IPS-18a (cell line): Measurements from ENCODE around the gene MRPL21.

ENCODE experiments used
- H3K27ac ChIP-seq: one replicate; pipeline ENCODE4 v1.5.1; 2013; ENCODE audit warnings: low read length
- H3K27me3 ChIP-seq: one replicate; pipeline ENCODE4 v1.6.1; 2013; ENCODE audit warnings: mild to moderate bottlenecking, low read length; ENCODE audit not compliant: control insufficient read depth, insufficient read depth
- H3K36me3 ChIP-seq: one replicate; pipeline ENCODE4 v1.6.1; 2013; ENCODE audit warnings: low read depth, low read length; ENCODE audit not compliant: control insufficient read depth
- H3K4me1 ChIP-seq: one replicate; pipeline ENCODE4 v1.6.1; 2013; ENCODE audit warnings: low read depth, low read length; ENCODE audit not compliant: control insufficient read depth
- H3K4me3 ChIP-seq: one replicate; pipeline ENCODE4 v1.5.1; 2013; ENCODE audit warnings: low read length
- H3K9ac ChIP-seq: one replicate; pipeline ENCODE4 v1.6.1; 2013; ENCODE audit warnings: mild to moderate bottlenecking, low read length, moderate library complexity
- H3K9me3 ChIP-seq: one replicate; pipeline ENCODE4 v1.6.1; 2013; ENCODE audit warnings: low read depth, low read length; ENCODE audit not compliant: control insufficient read depth

MRPL21 gene

DNA sequence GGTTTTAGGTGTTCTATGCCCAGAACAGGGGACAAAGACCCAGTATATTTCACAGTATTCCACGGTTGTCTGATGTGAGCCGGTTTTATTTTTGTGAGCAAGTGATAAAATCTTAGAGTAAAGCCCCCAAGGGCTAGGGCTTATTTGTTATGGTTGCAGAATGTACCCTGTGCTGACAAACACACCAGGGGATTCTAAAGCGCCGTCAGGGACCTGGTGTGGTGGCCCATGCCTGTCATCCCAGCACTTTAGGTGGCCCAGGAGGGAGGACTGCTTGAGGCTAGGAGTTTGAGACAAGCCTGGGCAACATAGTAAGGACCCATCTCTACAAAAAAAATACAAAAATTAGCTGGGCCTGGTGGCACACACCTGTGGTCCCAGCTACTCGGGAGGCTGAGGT lies 22.8 kb downstream of the MRPL21 start:
- Histone ChIP-seq H3K4me3 (no peak overlapping the region), H3K4me1 (peaks cover 4% of the 10 kb centered on the region), H3K27ac (no peak overlapping the region), H3K9ac (no peak overlapping the region), H3K27me3 (no peaks in the 10 kb centered on the region), H3K36me3 (no peaks in the 10 kb centered on the region), H3K9me3 (no peaks in the 10 kb centered on the region)

DNA sequence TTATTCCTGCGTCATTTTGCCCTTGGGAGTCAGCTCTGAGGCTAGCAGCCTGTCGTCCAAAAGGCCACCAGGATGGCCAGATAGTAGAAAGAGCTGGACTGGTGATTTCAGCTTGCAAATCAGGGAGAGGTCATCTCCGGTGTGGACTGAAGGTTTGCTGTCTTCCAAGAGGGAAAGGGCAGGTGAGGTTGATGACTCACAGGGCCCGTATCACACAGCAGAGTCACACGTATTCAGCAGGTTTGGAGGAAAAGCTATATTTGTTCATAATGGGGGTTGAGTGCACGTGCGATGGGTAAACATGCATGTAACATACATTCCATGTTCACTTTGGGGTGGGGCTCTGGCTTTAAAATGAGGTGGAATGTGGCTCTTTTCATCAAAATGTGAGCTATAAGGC lies 25.6 kb downstream of the MRPL21 start:
- Histone ChIP-seq H3K4me3 (no peak overlapping the region), H3K9ac (no peak overlapping the region), H3K36me3 (no peaks in the 10 kb centered on the region), H3K27me3 (no peaks in the 10 kb centered on the region), H3K9me3 (no peaks in the 10 kb centered on the region), H3K27ac (no peak overlapping the region), H3K4me1 (peaks cover 4% of the 10 kb centered on the region)

DNA sequence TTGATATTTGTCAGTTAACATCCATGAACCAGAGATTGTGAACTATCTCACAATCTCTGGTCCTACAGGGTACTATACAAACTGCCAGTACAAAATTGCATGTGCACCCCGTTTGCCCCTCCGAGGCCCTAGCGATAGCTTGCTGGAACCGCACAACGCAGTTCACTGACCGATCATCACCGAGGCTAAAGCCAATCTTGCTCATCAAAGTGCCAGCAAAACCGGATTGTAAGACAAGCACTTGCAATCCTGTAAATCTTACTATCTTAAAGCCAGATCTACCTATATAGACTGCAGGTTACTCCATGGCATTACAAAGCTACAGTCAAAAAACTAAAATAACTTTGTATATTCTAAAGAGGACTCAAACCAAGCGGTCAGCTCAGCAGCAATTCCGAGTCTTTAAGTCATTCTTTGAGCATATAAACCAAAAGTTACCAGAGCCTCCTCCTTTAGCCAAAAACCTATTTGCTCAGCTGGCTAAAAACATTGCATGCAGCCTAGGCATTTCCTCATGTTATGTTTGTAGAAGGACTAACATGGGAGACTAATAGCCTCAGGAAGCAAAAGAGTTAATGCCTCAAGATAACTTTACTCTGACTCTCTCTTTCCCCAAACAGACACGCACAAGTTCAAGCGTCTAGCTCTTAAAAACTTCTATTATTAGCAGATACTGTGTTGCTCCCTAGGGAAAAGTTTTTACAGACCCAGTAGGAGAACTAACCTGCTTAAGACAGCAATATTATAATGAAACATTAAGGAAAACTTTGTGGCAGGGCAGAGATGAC lies 31.2 kb downstream of the MRPL21 start:
- H3K27ac ChIP-seq = no peak overlapping the region
- no peak overlapping the region for H3K4me3 ChIP-seq
- peaks cover 10% of the 10 kb centered on the region for H3K4me1 ChIP-seq
- H3K9ac ChIP-seq = no peak overlapping the region
- no peaks in the 10 kb centered on the region for H3K36me3 ChIP-seq
- H3K27me3 ChIP-seq = no peaks in the 10 kb centered on the region
- no peaks in the 10 kb centered on the region for H3K9me3 ChIP-seq

- Histone ChIP-seq H3K27me3 (no peaks in the 10 kb centered on the region), H3K9me3 (no peaks in the 10 kb centered on the region), H3K9ac (no peak overlapping the region), H3K27ac (no peak overlapping the region), H3K36me3 (no peaks in the 10 kb centered on the region), H3K4me3 (peak overlapping the region; percentile 47), H3K4me1 (peaks cover 10% of the 10 kb centered on the region)
Measured at GRCh38 chr11:68870470-68870869, 33.2 kb downstream of the MRPL21 start.

DNA sequence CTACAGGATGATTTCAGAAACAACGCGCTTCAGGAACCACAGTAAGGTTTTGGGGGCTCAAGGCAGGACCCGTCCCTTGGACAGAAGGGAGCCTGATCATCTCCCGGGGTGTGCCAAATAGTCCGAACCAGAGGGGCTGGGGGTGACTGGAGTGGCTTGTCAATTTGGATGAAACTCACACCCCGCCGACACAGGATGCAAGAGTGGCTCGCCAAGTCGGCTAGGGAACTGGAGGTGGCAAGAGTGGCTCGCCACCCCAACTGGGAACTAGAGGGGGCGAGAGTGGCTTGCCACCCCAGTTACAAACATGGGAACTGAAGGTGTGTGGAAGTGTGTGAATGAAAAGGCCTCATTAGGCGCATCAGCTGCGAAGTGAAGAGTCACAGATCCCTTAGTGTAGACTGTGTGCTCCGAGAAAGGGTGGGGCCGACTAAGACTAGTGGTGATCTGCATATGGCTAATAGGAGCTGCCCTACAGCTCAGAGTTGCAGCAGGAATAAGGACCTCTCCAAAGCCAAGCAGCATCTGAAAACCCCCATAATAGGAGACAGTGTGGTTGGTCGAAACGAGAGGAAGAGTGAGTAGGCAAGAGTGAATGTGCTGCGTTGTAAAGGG lies 35.3 kb downstream of the MRPL21 start:
- no peak overlapping the region for H3K27ac ChIP-seq
- no peaks in the 10 kb centered on the region for H3K9me3 ChIP-seq
- H3K4me1 ChIP-seq = peaks cover 10% of the 10 kb centered on the region
- no peak overlapping the region for H3K9ac ChIP-seq
- no peak overlapping the region for H3K4me3 ChIP-seq
- H3K27me3 ChIP-seq = no peaks in the 10 kb centered on the region
- H3K36me3 ChIP-seq = no peaks in the 10 kb centered on the region

DNA sequence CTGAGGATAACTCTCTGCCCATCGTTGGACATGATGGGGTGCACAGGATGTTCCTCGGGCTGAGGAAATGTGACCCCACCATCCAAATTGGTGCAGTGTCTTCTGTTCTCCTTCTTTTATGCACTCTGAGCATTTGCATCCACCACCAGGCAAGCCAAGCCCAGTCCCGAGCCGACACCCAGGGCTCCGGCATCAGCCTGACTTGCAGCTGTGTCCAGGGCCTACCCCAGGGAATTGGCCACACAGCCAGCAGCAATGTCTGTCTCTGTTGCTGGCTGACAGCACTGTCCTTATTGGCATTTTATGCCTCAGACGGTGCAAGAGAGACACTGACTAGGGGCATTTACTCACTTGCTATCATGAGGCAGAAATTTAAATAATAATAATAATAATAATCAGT lies 36.6 kb downstream of the MRPL21 start:
- Histone ChIP-seq H3K4me1 (peaks cover 10% of the 10 kb centered on the region), H3K9ac (no peak overlapping the region), H3K36me3 (no peaks in the 10 kb centered on the region), H3K9me3 (no peaks in the 10 kb centered on the region), H3K4me3 (no peak overlapping the region), H3K27ac (no peak overlapping the region), H3K27me3 (no peaks in the 10 kb centered on the region)

- no peak overlapping the region for H3K4me3 ChIP-seq
- no peaks in the 10 kb centered on the region for H3K9me3 ChIP-seq
- no peaks in the 10 kb centered on the region for H3K36me3 ChIP-seq
- H3K4me1 ChIP-seq = peaks cover 10% of the 10 kb centered on the region
- H3K9ac ChIP-seq = no peak overlapping the region
- H3K27ac ChIP-seq = no peak overlapping the region
- H3K27me3 ChIP-seq = no peaks in the 10 kb centered on the region
Measured at GRCh38 chr11:68865241-68865640, 38.4 kb downstream of the MRPL21 start.

DNA sequence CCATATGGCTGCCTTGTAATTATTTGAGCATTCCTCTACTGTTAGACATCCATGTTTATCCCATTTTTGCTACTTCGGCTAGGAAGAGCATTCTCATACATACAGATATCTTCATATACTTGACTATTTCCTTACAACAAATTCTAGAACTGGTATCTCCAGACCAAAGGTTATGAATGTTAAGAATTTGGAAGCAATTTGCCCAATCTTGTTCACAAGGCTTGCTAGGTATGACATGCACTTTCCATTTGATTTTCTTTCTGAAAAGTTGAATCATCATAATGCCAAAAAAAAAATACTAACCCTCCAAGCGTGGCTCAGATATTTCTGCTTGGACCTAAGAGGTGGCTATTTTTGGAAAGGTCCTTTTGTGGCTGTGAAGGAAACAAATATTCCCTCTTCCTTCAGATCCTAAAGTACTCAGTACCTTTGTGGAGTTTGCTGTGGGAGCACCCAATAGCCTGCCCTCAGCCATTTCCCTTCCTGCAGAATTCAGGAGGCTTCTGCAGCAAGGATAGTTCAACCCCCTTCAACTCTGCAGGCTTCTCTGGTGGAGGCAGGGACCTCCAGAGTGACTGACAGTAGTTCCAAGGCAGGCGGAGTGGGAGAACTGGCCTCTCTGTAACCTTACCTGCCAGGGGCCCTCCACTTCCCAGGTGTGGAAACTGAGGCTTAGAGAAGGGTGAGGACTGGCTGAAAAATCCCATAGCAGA lies 39.9 kb downstream of the MRPL21 start:
- Histone ChIP-seq H3K4me1 (no peaks in the 10 kb centered on the region), H3K4me3 (no peak overlapping the region), H3K9me3 (no peaks in the 10 kb centered on the region), H3K9ac (no peak overlapping the region), H3K27ac (no peak overlapping the region), H3K27me3 (no peaks in the 10 kb centered on the region), H3K36me3 (no peaks in the 10 kb centered on the region)

DNA sequence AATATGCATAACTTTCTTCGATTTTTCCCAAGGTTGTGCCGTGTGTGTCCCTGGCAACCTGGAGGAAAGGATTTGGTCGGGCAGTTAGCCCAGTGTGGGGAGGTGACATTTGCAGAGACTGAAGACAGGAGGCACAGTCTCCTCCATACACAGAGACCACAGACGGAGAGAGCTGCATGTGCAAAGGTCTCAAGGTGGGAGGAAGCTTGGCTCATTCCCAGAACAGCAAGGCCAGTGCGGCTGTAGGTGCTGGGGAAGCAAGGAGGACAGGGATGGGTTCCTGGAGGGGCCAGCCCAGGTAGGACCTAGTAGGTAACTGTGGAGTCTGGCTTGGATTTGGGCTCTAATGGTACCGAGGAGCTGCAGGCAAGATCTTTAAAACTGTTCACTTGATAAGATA lies 41.2 kb downstream of the MRPL21 start:
- H3K27ac ChIP-seq = no peak overlapping the region
- H3K36me3 ChIP-seq = no peaks in the 10 kb centered on the region
- no peak overlapping the region for H3K9ac ChIP-seq
- H3K4me1 ChIP-seq = no peaks in the 10 kb centered on the region
- no peaks in the 10 kb centered on the region for H3K27me3 ChIP-seq
- H3K4me3 ChIP-seq = no peak overlapping the region
- H3K9me3 ChIP-seq = no peaks in the 10 kb centered on the region

- no peaks in the 10 kb centered on the region for H3K36me3 ChIP-seq
- H3K9ac ChIP-seq = no peak overlapping the region
- H3K9me3 ChIP-seq = no peaks in the 10 kb centered on the region
- no peak overlapping the region for H3K27ac ChIP-seq
- no peaks in the 10 kb centered on the region for H3K4me1 ChIP-seq
- no peak overlapping the region for H3K4me3 ChIP-seq
- peaks cover 20% of the 10 kb centered on the region for H3K27me3 ChIP-seq
Measured at GRCh38 chr11:68859123-68859522, 44.5 kb downstream of the MRPL21 start.

DNA sequence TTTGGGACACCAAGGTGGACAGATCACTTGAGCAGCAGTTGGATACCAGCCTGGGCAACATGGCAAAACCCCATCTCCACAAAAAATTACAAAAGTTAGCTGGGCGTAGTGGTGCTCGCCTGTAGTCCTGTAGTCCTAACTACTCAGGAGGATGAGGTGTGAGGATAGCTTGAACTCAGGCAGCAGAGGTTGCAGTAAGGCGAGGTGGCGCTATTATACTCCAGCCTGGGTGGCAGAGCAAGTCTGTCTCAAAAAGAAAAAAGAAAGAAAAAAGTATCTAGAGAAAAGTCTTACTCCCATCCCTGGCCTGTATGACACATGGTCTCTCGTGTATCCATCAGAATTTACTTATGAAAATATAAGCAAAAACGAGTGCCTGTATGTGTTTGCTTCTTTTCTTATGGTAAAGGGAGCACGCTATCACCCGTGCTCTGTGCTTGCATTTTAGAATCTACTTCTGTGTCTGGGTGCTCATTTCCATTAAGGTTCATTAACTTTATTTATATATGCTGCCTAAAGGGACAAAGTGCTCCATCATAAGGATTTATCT lies 46.5 kb downstream of the MRPL21 start:
- Histone ChIP-seq H3K4me1 (no peaks in the 10 kb centered on the region), H3K27ac (no peak overlapping the region)

More for the DNA sequence above, 46.5 kb downstream of the MRPL21 start:
- no peak overlapping the region for H3K4me3 ChIP-seq
- H3K9ac ChIP-seq = no peak overlapping the region
- H3K36me3 ChIP-seq = no peaks in the 10 kb centered on the region
- H3K27me3 ChIP-seq = peaks cover 38% of the 10 kb centered on the region
- no peaks in the 10 kb centered on the region for H3K9me3 ChIP-seq
